NAMALWA (cell line): Measurements from ENCODE around the gene ATP8B3.
"Not testable (repeated sequence)": the region's sequence is repeated elsewhere in the genome, so short reads cannot be mapped to it uniquely, and the experiment has no call there.

Source experiments
- DNase-seq: peaks from one replicate; pipeline ENCODE4 v3.0.0-alpha.2; 2015; ENCODE audit warnings: low spot score

ATP8B3 gene

GRCh38 chr19:1797313-1797712, 14.8 kb downstream of the ATP8B3 start:
- not testable (repeated sequence) for DNase-seq

DNA sequence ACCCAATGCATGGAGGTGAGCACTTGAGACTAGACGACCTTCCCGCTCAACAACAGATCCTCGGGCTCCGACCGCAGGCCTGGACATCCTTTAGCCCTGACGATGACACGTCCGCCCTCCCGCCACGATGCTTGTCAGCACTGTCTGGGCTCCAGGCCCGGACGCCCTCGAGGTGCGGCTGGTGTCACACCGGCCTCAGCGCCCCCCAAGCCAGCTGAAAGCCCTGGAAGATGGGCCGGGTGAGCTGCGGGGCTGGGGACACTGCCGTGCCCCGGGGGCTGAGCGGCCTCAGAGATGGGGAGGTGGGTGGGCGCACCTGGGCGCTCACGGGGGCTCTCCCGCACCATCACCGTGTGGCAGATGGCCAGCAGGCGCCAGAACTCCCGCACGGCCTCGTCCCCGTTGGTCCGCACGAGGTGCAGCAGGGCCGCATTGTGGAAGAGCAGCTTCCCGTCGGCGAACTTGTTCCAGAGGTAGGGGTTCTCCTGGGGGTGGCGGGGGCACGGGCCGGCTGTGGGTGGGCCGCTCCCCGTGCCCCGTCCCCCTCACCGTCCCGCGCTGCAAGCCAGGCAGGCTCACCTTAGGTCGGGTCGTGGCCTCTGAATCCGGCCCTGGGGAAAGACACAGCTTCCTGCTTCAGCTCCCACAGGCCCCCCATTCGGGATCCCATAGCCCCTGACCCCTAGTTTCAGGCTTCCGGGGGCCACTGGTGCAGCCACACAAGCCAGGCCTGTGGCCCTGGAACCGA, 15.5 kb downstream of the ATP8B3 start:
- DNase-seq = no peak

DNA sequence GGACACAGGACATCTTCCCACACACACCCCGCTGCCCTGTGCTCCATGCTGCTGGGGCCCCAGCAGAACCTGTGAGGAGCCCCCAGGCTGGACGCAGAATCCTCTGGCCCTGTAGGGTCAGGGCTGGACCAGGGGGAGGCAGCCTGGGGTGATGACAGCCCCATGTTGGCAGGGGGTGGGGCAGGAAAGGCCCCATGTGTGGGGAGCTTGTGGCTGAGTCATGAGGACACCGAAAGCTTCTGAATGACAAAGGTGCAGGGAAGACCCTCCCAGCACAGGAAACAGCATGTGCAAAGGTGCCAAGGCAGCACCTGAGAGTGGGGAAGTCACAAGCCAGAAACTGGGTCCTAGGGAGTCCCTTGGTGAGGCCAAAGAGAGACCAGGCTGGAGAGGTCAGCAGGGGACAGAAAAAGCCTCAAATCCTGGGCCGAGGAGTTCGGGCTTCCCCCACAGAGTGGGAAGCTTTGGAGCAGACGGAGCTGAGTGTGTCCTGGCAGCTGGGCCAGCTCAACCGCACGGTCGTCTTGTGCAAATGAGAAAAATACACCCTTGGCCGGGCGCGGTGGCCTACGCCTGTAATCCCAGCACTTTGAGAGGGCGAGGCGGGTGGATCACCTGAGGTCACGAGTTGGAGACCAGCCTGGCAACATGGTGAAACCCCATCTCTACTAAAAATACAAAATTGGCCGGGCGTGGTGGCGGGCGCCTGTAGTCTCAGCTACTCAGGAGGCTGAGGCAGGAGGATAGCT, 17.5 kb downstream of the ATP8B3 start:
- DNase-seq = no peak

DNA sequence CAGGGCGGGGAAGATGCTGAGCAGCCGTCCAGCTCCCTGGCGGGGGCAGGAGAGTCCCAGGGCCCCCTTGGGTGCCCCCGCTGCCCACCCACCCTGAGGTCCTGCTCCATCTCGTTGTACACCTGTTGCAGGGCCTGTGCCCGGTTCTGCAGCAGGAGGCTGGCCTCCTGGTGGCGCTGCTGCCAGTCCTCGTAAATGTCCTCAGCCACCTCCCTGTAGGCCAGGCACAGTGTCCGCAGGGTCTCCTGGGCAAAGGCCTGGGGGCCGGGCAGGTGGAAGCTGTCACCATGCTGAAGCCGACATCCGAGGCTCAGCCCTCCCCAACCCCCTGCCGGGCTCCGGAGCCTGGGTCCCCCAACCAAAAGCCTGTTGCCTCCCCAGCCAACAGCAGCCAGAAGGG, 20.2 kb downstream of the ATP8B3 start:
- no peak for DNase-seq

GRCh38 chr19:1790054-1790792, 21.9 kb downstream of the ATP8B3 start:
- DNase-seq = no peak

DNA sequence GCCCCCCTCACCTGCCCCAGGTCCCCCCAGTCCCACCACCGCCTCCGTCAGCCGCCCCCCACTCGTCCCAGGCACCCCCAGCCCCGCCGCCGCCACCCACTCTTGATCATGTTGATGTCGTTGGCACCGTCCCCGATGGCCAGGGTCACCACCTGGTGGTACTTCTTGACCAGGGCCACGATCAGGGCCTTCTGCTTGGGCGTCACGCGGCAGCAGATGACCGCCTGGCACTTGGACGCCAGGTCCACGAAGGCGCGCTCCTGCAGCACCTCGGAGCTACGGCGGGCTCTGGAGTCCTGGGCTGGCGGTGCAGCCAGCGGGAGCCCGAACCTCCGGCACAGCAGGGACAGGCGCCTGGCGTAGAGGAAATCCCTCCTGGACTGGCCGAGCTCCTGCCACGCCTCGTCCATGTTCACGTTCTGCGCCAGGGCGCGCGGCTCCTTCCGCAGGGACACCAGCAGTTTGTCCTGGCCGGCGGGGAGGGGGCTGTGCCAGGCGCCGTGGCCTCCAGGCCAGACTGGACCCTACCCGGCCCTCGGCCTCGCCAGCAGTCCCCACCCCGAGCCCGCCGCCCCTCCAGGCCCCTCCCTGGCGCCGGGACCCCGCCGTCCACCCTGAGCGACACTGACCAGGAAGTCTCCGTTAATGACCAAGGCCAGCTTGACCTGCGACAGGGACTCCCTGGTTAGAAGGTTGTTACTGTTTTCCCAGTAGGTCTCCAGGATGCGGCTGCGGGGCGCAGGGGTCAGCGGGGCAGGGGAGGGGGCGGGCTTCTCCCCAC, 22.6 kb downstream of the ATP8B3 start:
- DNase-seq = no peak

GRCh38 chr19:1787116-1787515, 25.0 kb downstream of the ATP8B3 start:
- DNase-seq = no peak

DNA sequence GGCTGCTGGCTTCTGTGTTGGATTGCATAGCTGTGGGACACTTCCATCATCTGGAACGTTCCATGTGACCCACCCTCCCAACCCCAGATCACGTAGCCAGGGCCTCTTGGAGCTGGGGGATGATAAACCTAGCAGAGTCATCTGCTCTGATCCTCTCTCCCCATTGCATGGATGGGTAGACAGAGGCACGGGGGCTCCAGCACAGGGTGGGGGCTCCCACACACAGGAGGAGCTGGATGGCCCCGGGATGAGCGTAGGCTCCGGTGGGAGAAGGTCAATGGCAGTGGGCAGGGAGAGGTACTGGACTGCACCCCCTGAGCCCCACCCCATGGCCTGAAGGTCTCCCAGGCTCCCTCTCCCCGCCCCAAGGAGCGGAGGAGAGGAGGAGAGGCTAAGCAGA, 25.4 kb downstream of the ATP8B3 start:
- DNase-seq = no peak

- no peak for DNase-seq
These were observed 26.8 kb downstream of the ATP8B3 start for GRCh38 chr19:1785310-1785709.

DNA sequence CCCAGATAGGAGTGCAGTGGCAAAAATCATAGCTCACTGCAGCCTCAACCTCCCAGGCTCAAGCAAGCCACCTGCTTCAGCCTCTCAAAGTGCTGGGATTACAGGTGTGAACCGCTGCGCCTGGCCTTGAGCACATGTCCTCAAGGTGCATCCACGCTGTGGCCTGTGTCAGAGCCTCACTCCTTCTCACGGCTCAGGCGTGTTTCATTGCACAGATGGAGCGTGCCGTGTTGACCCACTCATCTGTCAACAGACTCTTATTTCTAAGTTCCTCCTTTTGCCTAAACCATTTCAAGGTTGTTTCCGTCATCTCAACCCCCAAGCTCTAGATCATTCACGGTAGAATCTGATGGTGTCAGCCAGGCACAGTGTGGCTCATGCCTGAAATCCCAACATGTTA, 28.2 kb downstream of the ATP8B3 start:
- DNase-seq = no peak

DNA sequence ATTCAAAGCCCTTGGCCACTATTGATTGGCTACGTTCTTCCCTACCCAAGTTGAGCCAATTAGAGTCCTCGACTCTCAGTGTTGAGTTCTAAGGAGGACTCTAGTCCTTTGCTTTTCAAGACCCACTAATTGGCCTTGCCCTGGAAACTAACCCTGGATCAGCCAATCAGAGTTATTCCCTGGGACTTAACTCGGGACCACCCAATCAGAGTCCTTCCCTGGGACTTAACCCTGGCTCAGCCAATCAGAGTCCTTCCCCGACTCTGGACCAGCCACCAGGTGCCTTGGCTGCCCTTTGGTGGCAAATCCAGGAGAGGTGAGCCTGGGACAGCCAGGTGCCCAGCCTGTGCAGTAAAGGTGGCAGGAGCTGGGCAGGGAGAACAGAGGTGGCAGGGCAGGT, 28.7 kb downstream of the ATP8B3 start:
- no peak for DNase-seq

DNA sequence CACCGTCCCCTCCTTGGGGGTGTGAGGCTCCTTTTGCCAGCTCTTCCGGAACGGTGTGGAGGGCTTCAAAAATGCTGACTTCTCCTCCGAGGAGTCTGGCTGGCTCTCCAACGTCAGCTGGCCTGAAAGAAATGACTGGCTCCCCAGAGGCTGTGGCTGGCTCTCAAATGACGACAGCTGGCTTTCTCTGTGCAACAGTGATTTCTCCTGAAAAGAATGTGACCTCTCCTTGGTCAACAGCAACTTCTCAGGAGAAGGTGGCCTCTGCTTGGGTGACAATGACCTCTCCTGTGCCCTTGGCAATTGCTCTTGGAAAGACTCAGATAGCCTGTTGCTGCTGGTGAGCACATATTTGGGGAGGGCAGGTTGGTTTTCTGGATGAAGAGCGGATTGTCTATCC, 29.6 kb downstream of the ATP8B3 start:
- DNase-seq = no peak

DNA sequence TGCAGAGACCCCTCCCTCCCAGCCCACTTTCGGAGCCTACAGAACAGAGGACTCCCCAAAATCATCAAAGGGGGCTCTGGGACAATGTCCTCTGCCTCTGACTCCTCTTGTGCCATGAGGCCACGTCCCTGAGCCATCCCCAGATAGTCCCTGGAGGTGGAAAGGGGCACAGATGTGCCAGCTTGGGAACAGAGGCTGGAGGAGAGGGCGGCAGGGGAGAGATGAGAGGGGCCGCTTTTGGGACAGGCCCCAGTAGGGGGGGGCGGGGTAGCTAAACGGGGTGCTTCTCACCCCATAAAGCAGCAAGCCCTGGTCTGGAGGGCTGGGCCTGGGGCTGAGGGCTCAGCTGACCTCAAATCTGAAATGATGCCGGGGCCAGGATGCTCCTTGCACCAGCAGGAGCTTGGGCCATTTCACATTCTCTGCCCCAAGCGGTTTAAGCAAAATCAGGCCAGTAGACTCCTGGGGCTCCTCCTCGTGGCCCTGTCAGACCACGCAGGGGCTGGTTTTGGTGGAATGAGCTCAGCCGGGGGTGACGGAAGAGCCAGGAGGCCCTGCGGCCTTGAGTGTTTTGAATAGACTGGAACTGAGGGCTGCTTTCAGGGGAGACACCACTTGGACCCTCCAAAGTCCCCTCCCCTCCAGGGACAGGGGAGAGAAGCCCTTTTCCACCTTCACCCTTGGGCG, 31.7 kb downstream of the ATP8B3 start:
- no peak for DNase-seq

- DNase-seq = no peak
These were observed 32.5 kb downstream of the ATP8B3 start for GRCh38 chr19:1779574-1779973.

DNA sequence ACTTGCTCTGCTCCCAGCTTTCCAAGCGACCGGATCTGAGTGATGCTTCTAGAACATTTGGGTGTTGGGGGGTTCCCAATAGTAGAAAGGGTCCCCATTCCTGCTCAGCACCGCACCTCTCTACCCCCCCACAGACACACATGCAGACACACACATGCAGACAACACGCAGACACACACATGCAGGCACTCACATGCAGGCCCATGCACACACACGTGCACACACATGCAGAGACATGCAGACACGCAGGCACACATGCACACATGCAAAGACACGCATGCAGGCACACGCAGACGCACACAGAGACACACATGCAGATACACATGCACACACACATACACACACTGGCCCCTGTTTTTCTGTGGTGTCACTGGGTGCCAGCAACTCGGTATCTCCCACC, 34.9 kb downstream of the ATP8B3 start:
- no peak for DNase-seq

GRCh38 chr19:1776606-1777147, 35.4 kb downstream of the ATP8B3 start:
- DNase-seq = no peak

DNA sequence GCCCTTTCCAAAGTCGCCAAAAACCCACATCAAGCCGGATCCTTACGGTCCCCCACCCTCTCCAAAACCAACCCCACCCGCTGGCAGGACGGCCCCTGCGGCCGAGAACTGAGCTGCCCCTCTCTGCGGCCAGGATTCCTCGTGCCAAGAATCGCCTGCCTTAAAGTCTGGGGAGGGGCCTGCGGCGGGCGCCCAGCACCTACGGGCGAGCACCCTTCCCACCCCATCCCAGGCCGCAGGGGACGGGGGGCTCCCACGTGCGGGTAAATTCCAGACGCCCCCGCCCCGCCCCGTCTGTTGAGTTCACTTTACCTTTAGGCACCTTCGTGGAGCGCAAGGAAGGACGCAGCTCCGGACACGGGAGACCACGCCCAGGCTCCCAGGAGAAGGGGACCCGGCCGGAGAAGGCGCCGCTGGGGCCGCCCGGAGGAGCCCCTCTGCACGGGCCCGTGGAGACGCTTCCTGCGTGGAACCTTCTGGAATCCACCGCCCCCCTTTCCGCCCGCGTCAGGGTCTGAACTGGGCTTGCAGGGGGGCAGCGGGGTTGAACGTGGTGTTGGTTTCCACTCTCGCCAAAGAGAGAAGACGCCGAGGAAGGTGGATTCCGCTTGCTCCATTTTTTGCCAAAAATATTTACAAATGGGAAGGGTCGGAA, 36.0 kb downstream of the ATP8B3 start:
- no peak for DNase-seq

DNA sequence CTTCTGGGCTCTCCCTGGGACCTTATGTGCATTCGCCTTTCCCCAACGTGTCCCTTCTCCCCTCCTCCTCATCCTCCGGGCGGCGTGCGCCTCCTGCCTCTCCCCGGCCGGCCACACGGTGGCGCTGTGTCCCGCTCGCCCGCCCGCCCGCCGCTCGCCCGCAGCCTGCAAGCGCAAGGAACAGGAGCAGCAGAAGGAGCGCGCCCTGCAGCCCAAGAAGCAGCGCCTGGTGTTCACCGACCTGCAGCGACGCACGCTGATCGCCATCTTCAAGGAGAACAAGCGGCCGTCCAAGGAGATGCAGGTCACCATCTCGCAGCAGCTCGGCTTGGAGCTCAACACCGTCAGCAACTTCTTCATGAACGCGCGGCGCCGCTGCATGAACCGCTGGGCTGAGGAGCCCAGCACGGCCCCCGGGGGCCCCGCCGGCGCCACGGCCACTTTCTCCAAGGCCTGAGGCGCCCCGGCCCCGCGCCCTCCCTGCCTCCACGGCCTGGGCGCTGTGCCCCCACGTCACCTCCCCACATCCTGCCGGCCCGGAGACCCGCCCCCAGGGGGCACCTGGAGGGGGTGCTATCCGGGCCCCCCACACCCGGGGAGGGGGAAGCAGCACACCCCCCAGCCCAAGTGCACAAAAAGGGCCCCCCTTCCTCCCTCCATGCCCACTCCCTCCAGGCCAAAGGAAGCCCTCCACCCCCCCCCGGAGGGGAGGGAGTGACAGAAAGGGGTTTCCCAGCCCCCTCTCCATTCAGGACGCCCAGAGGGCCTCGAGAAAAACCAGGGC, 36.9 kb downstream of the ATP8B3 start:
- DNase-seq = peak; percentile 42

DNA sequence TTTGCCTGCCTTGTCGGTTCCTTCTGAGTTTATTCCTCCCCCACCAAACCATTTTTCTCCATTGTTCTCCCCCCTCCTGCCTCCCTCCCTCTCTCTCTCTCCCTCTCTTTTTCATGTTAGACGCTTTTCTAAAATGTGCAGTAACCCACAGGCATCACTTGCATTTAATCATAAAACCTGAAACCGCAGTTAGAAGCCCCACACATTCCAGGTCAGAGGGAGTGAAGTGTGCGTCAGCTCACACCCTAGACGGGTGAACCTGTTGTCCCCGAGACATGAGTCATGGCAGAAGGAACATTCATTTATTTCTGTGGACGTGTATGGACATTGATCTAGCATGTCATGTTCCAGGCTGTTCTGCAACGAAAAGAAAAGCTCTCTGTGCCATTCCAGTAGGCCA, 38.9 kb downstream of the ATP8B3 start:
- DNase-seq = no peak
